ENCODE measurements around the gene SPATA9.
"Not testable (repeated sequence)": the region's sequence is repeated elsewhere in the genome, so short reads cannot be mapped to it uniquely, and the experiment has no call there.

SPATA9 gene

GRCh38 chr5:95706196-95706595 lies 23.4 kb upstream of the SPATA9 start:
- WGBS (ENCODE audit: extremely low coverage, insufficient coverage, insufficient read length) = no CpG with 5 or more reads among the region's 5 CpGs

DNA sequence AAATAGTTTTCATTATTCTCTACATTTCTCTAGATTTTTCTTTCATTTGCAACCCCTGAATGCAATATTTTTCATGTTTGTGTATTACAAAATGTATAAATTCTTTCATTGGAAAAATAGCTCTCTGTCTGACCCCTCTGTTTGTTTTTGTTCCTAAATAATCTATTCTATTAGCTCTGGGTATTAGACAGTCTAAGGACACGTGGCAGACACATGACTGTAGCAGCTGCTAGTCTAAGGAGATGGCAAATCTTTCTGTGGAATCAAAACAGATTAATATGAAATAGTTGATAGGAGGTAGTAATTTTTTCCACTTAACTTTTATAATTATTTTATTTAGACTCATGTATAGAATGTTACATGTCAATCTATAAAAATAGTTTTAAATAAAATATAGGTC lies 21.4 kb upstream of the SPATA9 start:
- no CpG with 5 or more reads among the region's 1 CpG for WGBS (ENCODE audit: extremely low coverage, insufficient coverage, insufficient read length)
- Histone ChIP-seq H4K8ac (ENCODE audit: low read depth, low read length) (no peak overlapping the region), H3K79me2 (ENCODE audit: control insufficient read depth, insufficient read depth, low read length, poor library complexity) (peaks cover 3% of the 10 kb centered on the region), H3K18ac (ENCODE audit: low read length) (no peak overlapping the region), H3K9ac (ENCODE audit: low read length) (no peak overlapping the region), H3K14ac (ENCODE audit: low read length) (no peak overlapping the region), H3K23ac (ENCODE audit: low read length) (no peak overlapping the region), H3K36me3 (ENCODE audit: control insufficient read depth in 1 of 2, insufficient read depth in 2 of 2, low read length in 2 of 2) (no peaks in the 10 kb centered on the region), H3K4me2 (ENCODE audit: low read length) (no peak overlapping the region), H2AFZ (ENCODE audit: insufficient read depth, low read length, poor library complexity) (no peak overlapping the region), H4K91ac (ENCODE audit: low read depth, low read length) (no peak overlapping the region), H3K27me3 (ENCODE audit: insufficient read depth, low read length) (no peaks in the 10 kb centered on the region), H3K4ac (ENCODE audit: low read depth, low read length) (no peak overlapping the region), H4K12ac (ENCODE audit: low read depth, low read length) (no peak overlapping the region), H2BK12ac (ENCODE audit: low read length) (no peak overlapping the region), H3K9me3 (ENCODE audit: insufficient read depth, low read depth, low read length) (no peaks in the 10 kb centered on the region), H2BK5ac (ENCODE audit: low read depth, low read length, poor library complexity) (no peak overlapping the region), H2BK120ac (ENCODE audit: insufficient read depth, low read length, poor library complexity) (no peak overlapping the region), H3K79me1 (ENCODE audit: low read length) (peaks cover 22% of the 10 kb centered on the region), H2AK5ac (ENCODE audit: low read length) (no peak overlapping the region), H3K4me1 (ENCODE audit: control insufficient read depth in 1 of 2, insufficient read depth in 2 of 2, low read length in 2 of 2) (peaks cover 0 to 2% of the 10 kb centered on the region in 2 experiments), H3K27ac (ENCODE audit: low read depth, low read length) (no peak overlapping the region), H3K4me3 (ENCODE audit: low read depth, low read length) (no peak overlapping the region)
- DNase-seq = peak in 1 of 2 donors; percentile 44

More at GRCh38 chr5:95706196-95706595, 23.4 kb upstream of the SPATA9 start:
- H3K27me3 ChIP-seq (ENCODE audit: insufficient read depth, low read length); H2BK5ac ChIP-seq (ENCODE audit: low read depth, low read length, poor library complexity); H2AK5ac ChIP-seq (ENCODE audit: low read length); H4K8ac ChIP-seq (ENCODE audit: low read depth, low read length); H3K18ac ChIP-seq (ENCODE audit: low read length); H3K4me2 ChIP-seq (ENCODE audit: low read length); H3K79me2 ChIP-seq (ENCODE audit: control insufficient read depth, insufficient read depth, low read length, poor library complexity); H3K4ac ChIP-seq (ENCODE audit: low read depth, low read length); H2AFZ ChIP-seq (ENCODE audit: insufficient read depth, low read length, poor library complexity); H2BK12ac ChIP-seq (ENCODE audit: low read length); H4K91ac ChIP-seq (ENCODE audit: low read depth, low read length); H3K9me3 ChIP-seq (ENCODE audit: insufficient read depth, low read depth, low read length); H3K4me3 ChIP-seq (ENCODE audit: low read depth, low read length); H3K14ac ChIP-seq (ENCODE audit: low read length); H3K36me3 ChIP-seq (ENCODE audit: control insufficient read depth in 1 of 2, insufficient read depth in 2 of 2, low read length in 2 of 2); H3K27ac ChIP-seq (ENCODE audit: low read depth, low read length); H4K12ac ChIP-seq (ENCODE audit: low read depth, low read length); H3K23ac ChIP-seq (ENCODE audit: low read length); H3K9ac ChIP-seq (ENCODE audit: low read length): not testable (repeated sequence)
- H3K79me1 ChIP-seq (ENCODE audit: low read length) = peaks cover 31% of the 10 kb centered on the region
- peaks cover 9 to 11% of the 10 kb centered on the region in 2 experiments for H3K4me1 ChIP-seq (ENCODE audit: control insufficient read depth in 1 of 2, insufficient read depth in 2 of 2, low read length in 2 of 2)
- H2BK120ac ChIP-seq (ENCODE audit: insufficient read depth, low read length, poor library complexity) = peak overlapping the region; percentile 18
- DNase-seq = peak in 1 of 2 donors; percentile 43

- no peak overlapping the region for H3K4me3 ChIP-seq (ENCODE audit: low read depth, low read length)
- H3K14ac ChIP-seq (ENCODE audit: low read length) = no peak overlapping the region
Measured at GRCh38 chr5:95701074-95701473, 18.3 kb upstream of the SPATA9 start.

DNA sequence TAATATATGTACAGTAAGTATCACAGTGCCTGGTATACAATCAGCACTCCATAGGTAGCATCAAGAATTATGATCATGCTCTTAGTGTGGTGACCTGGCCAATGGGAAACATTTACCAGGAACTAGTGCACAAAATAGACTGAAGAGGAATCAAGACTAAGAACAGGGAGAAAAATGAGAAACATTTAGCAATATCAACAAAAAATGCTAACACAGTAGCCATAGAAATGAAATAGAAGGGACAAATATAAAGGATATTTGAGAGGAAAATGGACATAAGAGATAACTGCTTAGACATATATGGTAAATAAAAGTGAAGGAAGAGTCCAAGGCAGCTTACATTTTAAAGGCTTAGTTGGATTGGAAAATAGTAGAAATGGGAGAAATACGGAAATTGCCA lies 16.5 kb upstream of the SPATA9 start:
- H3K4me1 ChIP-seq (ENCODE audit: control insufficient read depth in 1 of 2, insufficient read depth in 2 of 2, low read length in 2 of 2) = peaks cover 13 to 15% of the 10 kb centered on the region in 2 experiments
- no peak overlapping the region for H2BK12ac ChIP-seq (ENCODE audit: low read length)
- 100% methylated on average over 1 of the region's 1 CpG for WGBS (ENCODE audit: extremely low coverage, insufficient coverage, insufficient read length)
- no peak overlapping the region for H3K9ac ChIP-seq (ENCODE audit: low read length)
- H3K79me2 ChIP-seq (ENCODE audit: control insufficient read depth, insufficient read depth, low read length, poor library complexity) = peaks cover 13% of the 10 kb centered on the region
- peaks cover 0 to 2% of the 10 kb centered on the region in 2 experiments for H3K36me3 ChIP-seq (ENCODE audit: control insufficient read depth in 1 of 2, insufficient read depth in 2 of 2, low read length in 2 of 2)
- H4K8ac ChIP-seq (ENCODE audit: low read depth, low read length) = no peak overlapping the region
- no peaks in the 10 kb centered on the region for H3K9me3 ChIP-seq (ENCODE audit: insufficient read depth, low read depth, low read length)
- peaks cover 39% of the 10 kb centered on the region for H3K79me1 ChIP-seq (ENCODE audit: low read length)
- no peak overlapping the region for H3K4me2 ChIP-seq (ENCODE audit: low read length)
- no peak overlapping the region for H4K12ac ChIP-seq (ENCODE audit: low read depth, low read length)
- H3K4me3 ChIP-seq (ENCODE audit: low read depth, low read length) = no peak overlapping the region
- no peak overlapping the region for H3K4ac ChIP-seq (ENCODE audit: low read depth, low read length)
- no peak overlapping the region for H2AK5ac ChIP-seq (ENCODE audit: low read length)
- H2BK120ac ChIP-seq (ENCODE audit: insufficient read depth, low read length, poor library complexity) = peak overlapping the region; percentile 100
- peak overlapping the region; percentile 56 for H3K14ac ChIP-seq (ENCODE audit: low read length)
- H3K27me3 ChIP-seq (ENCODE audit: insufficient read depth, low read length) = no peaks in the 10 kb centered on the region
- H4K91ac ChIP-seq (ENCODE audit: low read depth, low read length) = no peak overlapping the region
- H2BK5ac ChIP-seq (ENCODE audit: low read depth, low read length, poor library complexity) = no peak overlapping the region
- no peak for DNase-seq
- H3K27ac ChIP-seq (ENCODE audit: low read depth, low read length) = peak overlapping the region; percentile 94
- no peak overlapping the region for H2AFZ ChIP-seq (ENCODE audit: insufficient read depth, low read length, poor library complexity)
- H3K23ac ChIP-seq (ENCODE audit: low read length) = no peak overlapping the region
- no peak overlapping the region for H3K18ac ChIP-seq (ENCODE audit: low read length)

More at GRCh38 chr5:95701074-95701473, 18.3 kb upstream of the SPATA9 start:
- Histone ChIP-seq H3K4me1 (ENCODE audit: control insufficient read depth in 1 of 2, insufficient read depth in 2 of 2, low read length in 2 of 2) (peaks cover 11 to 13% of the 10 kb centered on the region in 2 experiments), H3K9ac (ENCODE audit: low read length) (no peak overlapping the region), H3K18ac (ENCODE audit: low read length) (no peak overlapping the region), H3K4ac (ENCODE audit: low read depth, low read length) (no peak overlapping the region), H3K9me3 (ENCODE audit: insufficient read depth, low read depth, low read length) (no peaks in the 10 kb centered on the region), H2BK5ac (ENCODE audit: low read depth, low read length, poor library complexity) (no peak overlapping the region), H2AFZ (ENCODE audit: insufficient read depth, low read length, poor library complexity) (no peak overlapping the region), H3K79me1 (ENCODE audit: low read length) (peaks cover 32% of the 10 kb centered on the region), H3K79me2 (ENCODE audit: control insufficient read depth, insufficient read depth, low read length, poor library complexity) (peaks cover 11% of the 10 kb centered on the region), H2BK120ac (ENCODE audit: insufficient read depth, low read length, poor library complexity) (no peak overlapping the region), H3K27ac (ENCODE audit: low read depth, low read length) (no peak overlapping the region), H4K91ac (ENCODE audit: low read depth, low read length) (no peak overlapping the region), H3K23ac (ENCODE audit: low read length) (no peak overlapping the region), H3K4me2 (ENCODE audit: low read length) (no peak overlapping the region), H2BK12ac (ENCODE audit: low read length) (no peak overlapping the region), H3K36me3 (ENCODE audit: control insufficient read depth in 1 of 2, insufficient read depth in 2 of 2, low read length in 2 of 2) (no peaks in the 10 kb centered on the region), H4K8ac (ENCODE audit: low read depth, low read length) (no peak overlapping the region), H2AK5ac (ENCODE audit: low read length) (no peak overlapping the region), H3K27me3 (ENCODE audit: insufficient read depth, low read length) (no peaks in the 10 kb centered on the region), H4K12ac (ENCODE audit: low read depth, low read length) (no peak overlapping the region)
- no peak for DNase-seq

Measured in trophoblast cell (in vitro differentiated cells and primary cell).